HepG2 (cell line): Measurements from ENCODE around the gene ECSIT. TPM values are rescaled to one million over a fixed set of nuclear protein-coding genes. Genes with fewer than 3 reads are reported as not detected.

Experiments
- ATF4 ChIP-seq, 2 experiments: fragments of 450-650 bp in 1 of 2; sonication (generic) in 1 of 2; formaldehyde crosslinking; IDR thresholded peaks; 2 replicates each; pipeline versions ENCODE4 v1.5.0 to v1.8.0; 2020 to 2022; ENCODE audit warnings: mild to moderate bottlenecking in 1 of 2, missing genetic modification reagents in 1 of 2
- ATF7 ChIP-seq, 2 experiments: fragments of 450-650 bp in 1 of 2; sonication (generic) in 1 of 2; formaldehyde crosslinking in 1 of 2; IDR thresholded peaks; 2 replicates each; pipeline versions ENCODE4 v1.4.0 to v1.6.1; 2016 to 2020; ENCODE audit warnings: antibody characterized with exemption in 1 of 2, mild to moderate bottlenecking in 1 of 2, missing genetic modification reagents in 1 of 2
- CHCHD3 ChIP-seq: sonication (generic); formaldehyde crosslinking; IDR thresholded peaks from 2 replicates; pipeline ENCODE4 v1.8.0; 2022; ENCODE audit warnings: mild to moderate bottlenecking, missing genetic modification reagents, moderate library complexity
- E2F1 ChIP-seq: sonication (generic); formaldehyde crosslinking; IDR thresholded peaks from 2 replicates; pipeline ENCODE4 v1.5.0; 2020; ENCODE audit warnings: missing genetic modification reagents
- FOXK1 ChIP-seq: sonication (generic); formaldehyde crosslinking; IDR thresholded peaks from 2 replicates; pipeline ENCODE4 v1.4.0; 2020; ENCODE audit warnings: low read depth, missing genetic modification reagents, borderline replicate concordance
- FOXO1 ChIP-seq: sonication (generic); formaldehyde crosslinking; IDR thresholded peaks from 2 replicates; pipeline ENCODE4 v1.4.0; 2020; ENCODE audit warnings: missing genetic modification reagents
- HCFC1 ChIP-seq: fragments of 150-350 bp; IDR thresholded peaks from 2 replicates; pipeline ENCODE4 v1.6.1; 2014; ENCODE audit warnings: low read depth, low read length
- RAD21 ChIP-seq: fragments of 450-650 bp; formaldehyde crosslinking; IDR thresholded peaks from 2 replicates; pipeline ENCODE4 v1.5.0; 2020; ENCODE audit warnings: mild to moderate bottlenecking
- RFXANK ChIP-seq: IDR thresholded peaks from 2 replicates; pipeline ENCODE4 v1.6.1; 2016
- SMAD1 ChIP-seq: sonication (generic); formaldehyde crosslinking; IDR thresholded peaks from 2 replicates; pipeline ENCODE4 v1.4.0; 2020; ENCODE audit warnings: missing genetic modification reagents, low read depth, mild to moderate bottlenecking, borderline replicate concordance
- YEATS4 ChIP-seq: sonication (generic); formaldehyde crosslinking; IDR thresholded peaks from 2 replicates; pipeline ENCODE4 v1.4.0; 2020; ENCODE audit warnings: missing genetic modification reagents, borderline replicate concordance
- ZNF10 ChIP-seq: sonication (generic); formaldehyde crosslinking; IDR thresholded peaks from 2 replicates; pipeline ENCODE4 v1.4.0; 2020; ENCODE audit warnings: mild to moderate bottlenecking, low read depth, missing genetic modification reagents, borderline replicate concordance
- ZNF142 ChIP-seq: sonication (generic); formaldehyde crosslinking; IDR thresholded peaks from 2 replicates; pipeline ENCODE4 v1.4.0; 2020; ENCODE audit warnings: missing genetic modification reagents
- ZNF18 ChIP-seq: sonication (generic); formaldehyde crosslinking; IDR thresholded peaks from 2 replicates; pipeline ENCODE4 v1.8.0; 2022; ENCODE audit warnings: mild to moderate bottlenecking, missing genetic modification reagents; ENCODE audit not compliant: insufficient replicate concordance
- ZNF234 ChIP-seq: sonication (generic); formaldehyde crosslinking; conservative IDR thresholded peaks from 2 replicates; pipeline ENCODE4 v1.5.1; 2020; ENCODE audit warnings: mild to moderate bottlenecking, missing genetic modification reagents
- ZNF546 ChIP-seq: sonication (generic); formaldehyde crosslinking; conservative IDR thresholded peaks from 2 replicates; pipeline ENCODE4 v1.8.1; 2023; ENCODE audit warnings: mild to moderate bottlenecking, missing genetic modification reagents
- polyA plus RNA-seq, 8 experiments: library from polyadenylated mRNA; depleted of rRNA in 3 of 8; stranded (reverse) in 7 of 8; unstranded in 1 of 8; fragments of >200 nt; fragmentation: Illumina TruSeq in 4 of 8; extraction: Trizol in 4 of 8; gene quantifications; 2 replicates each; pipeline versions ENCODE4 v1.2.1 to v1.2.3, GENCODE V29; 2011 to 2016; ENCODE audit warnings: low read depth in 4 of 8, missing spikeins in 1 of 8, mixed read lengths in 1 of 8; ENCODE audit not compliant: insufficient read depth in 1 of 8
- total RNA-seq, 5 experiments: library from RNA; depleted of rRNA; stranded (reverse); fragments of >200 nt; fragmentation: Illumina TruSeq; extraction: Trizol; gene quantifications; 2 replicates each; pipeline ENCODE4 v1.2.3, GENCODE V29; 2016; ENCODE audit warnings: low read depth in 1 of 5

ECSIT gene
- total and polyA plus RNA-seq, 2 of the 13 experiments (the other 11 are each of a cell fraction or from before 2014, with no cell fraction given), result 36.4 to 62.3 TPM

GRCh38 chr19:11505504-11506100 is 23.3 kb downstream of the ECSIT start, which contains the start of gene ZNF653 (continued):
- peak; percentile 58; the same call in 1 of the 2 replicates for TF ChIP-seq CHCHD3
- TF ChIP-seq ZNF10 (CRISPR knock-in tag), result no peak
- 0 out of 4 replicates have a peak, but pooled peaks of 1 of the 2 experiments have one; percentile 13 for TF ChIP-seq ATF4 (CRISPR knock-in tag; IDR thresholded peaks at IDR 0.05)
- TF ChIP-seq E2F1 (CRISPR knock-in tag), result peak; percentile 68; the same call in 1 of the 2 replicates
- peak; percentile 80 for TF ChIP-seq HCFC1
- TF ChIP-seq ZNF142 (CRISPR knock-in tag), result peak; percentile 77; the same call in 1 of the 2 replicates
- no peak for TF ChIP-seq ATF7 (IDR thresholded peaks at IDR 0.05)
- 0 out of 2 replicates have a peak, but pooled peaks have one; percentile 16 for TF ChIP-seq ATF7 (CRISPR knock-in tag; IDR thresholded peaks at IDR 0.05)
- TF ChIP-seq RFXANK (CRISPR knock-in tag), result no peak
- peak; percentile 86; the same call in 1 of the 2 replicates for TF ChIP-seq YEATS4 (CRISPR knock-in tag)
- TF ChIP-seq RAD21, result 0 out of 2 replicates have a peak, but pooled peaks have one; percentile 28
- TF ChIP-seq ZNF546, result 0 out of 2 replicates have a peak, but pooled peaks have one; percentile 49
- TF ChIP-seq FOXO1 (CRISPR knock-in tag), result peak; percentile 39; the same call in 1 of the 2 replicates
- peak; percentile 28 for TF ChIP-seq ZNF18
- TF ChIP-seq ZNF234 (CRISPR knock-in tag), result 0 out of 2 replicates have a peak, but pooled peaks have one; percentile 25
- TF ChIP-seq SMAD1, result 0 out of 2 replicates have a peak, but pooled peaks have one; percentile 24
- peak; percentile 10; the same call in 1 of the 2 replicates for TF ChIP-seq FOXK1
